SK-MEL-5 (cell line): ENCODE results near the gene CHST13. TPM values are rescaled to one million over a fixed set of nuclear protein-coding genes. Genes with fewer than 3 reads are reported as not detected.
"Not testable (repeated sequence)": the region's sequence is repeated elsewhere in the genome, so short reads cannot be mapped to it uniquely, and the experiment has no call there.

Source experiments
- DNase-seq: peaks from one replicate; pipeline ENCODE4 v3.0.0-alpha.2; 2016; ENCODE audit warnings: low read depth, low spot score
- in situ Hi-C: cut with HindIII; loops from 2 replicates; pipeline ENCODE4 v1.10.0; 2016; ENCODE audit warnings: low sequenced_read_pairs, high pct_unique_total_duplicates, low pct_unique_long_range_greater_than_20kb
- small RNA-seq, 2 experiments: library from RNA; depleted of rRNA; stranded (forward); fragments of <200 nt; gene quantifications; one replicate each; pipeline ENCODE3, GENCODE V24; 2014
- total RNA-seq: library from RNA; depleted of rRNA; stranded (reverse); fragments of >200 nt; shearing (Covaris generic); gene quantifications from 2 replicates; pipeline ENCODE4 v1.2.3, GENCODE V29; 2014; rRNA removed

CHST13 gene
- total RNA-seq, 1 experiment from 2014 or later, result 1.7 TPM

DNA sequence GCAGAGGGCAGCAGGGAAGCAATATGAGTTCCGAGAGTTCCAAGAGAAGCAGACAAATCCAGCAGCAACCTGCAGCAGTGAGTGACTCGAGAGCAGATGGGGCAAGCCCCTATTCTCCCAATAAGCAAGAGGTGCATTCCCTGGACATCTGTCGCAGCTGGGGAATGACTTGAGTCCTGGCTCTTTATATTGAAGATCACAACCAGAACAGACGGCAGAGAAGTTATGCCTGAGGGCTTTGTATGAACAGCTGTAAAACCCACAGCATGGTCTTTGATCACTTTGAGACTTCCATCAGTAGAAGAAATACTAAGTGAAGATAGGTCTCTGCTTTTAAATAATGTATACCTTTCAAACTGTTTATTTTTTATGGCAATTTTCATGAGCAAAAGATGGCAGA, 58.4 kb downstream of the CHST13 start:
- in situ Hi-C loops, result no loop called here
- DNase-seq, result no peak

DNA sequence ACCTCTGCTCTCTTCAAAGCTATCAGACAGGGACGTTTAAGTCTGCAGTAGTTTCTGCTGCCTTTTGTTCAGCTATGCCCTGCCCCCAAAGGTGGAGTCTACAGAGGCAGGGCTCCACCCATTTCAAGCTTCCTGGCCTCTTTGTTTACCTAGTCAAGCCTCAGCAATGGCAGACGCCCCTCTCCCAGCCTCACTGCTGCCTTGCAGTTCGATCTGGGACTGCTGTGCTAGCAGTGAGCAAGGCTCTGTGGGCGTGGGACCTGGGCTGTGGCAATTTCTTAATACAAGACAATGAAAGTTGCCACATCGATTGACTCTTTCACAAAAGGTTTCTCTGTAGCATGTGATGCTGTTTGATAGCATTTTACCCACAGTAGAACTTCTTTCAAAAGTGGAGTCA, 67.6 kb downstream of the CHST13 start:
- in situ Hi-C loops, DNase-seq: not testable (repeated sequence)

Small RNA genes within 50 kb of the gene (small RNA-seq; reads per million reads assigned to genes)
- 0.02 to 0.19 reads per million in 2 experiments for gene RNA5SP138

Other genes with a start within 250 kb of the CHST13 start
- gene KLF15, start 166.7 kb upstream of the CHST13 start, total RNA-seq, result 20.4 and 23.5 TPM in 2 replicates
- not detected in 2 replicates for gene CFAP100, start 129.2 kb upstream of the CHST13 start, total RNA-seq
- gene ZXDC, start 48.3 kb upstream of the CHST13 start, total RNA-seq, result 19.0 and 20.9 TPM in 2 replicates
- gene UROC1, start 6.4 kb upstream of the CHST13 start, total RNA-seq, result 0.05 and 0.21 TPM in 2 replicates
- not detected in 2 replicates for gene C3orf22, start 34.8 kb downstream of the CHST13 start, total RNA-seq
- 9.4 and 10.7 TPM in 2 replicates for gene TXNRD3, start 131.0 kb downstream of the CHST13 start, total RNA-seq
- gene CHCHD6, start 180.1 kb downstream of the CHST13 start, total RNA-seq, result 104 and 106 TPM in 2 replicates